NB4 (cell line): ENCODE measurements around the gene NRG3.

Experiments used
- CTCF ChIP-seq: IDR thresholded peaks from one replicate; pipeline ENCODE4 v1.5.1; 2012; ENCODE audit warnings: low read depth, low read length
- MAX ChIP-seq: IDR thresholded peaks from 2 replicates; pipeline ENCODE4 v1.6.1; 2011; ENCODE audit warnings: low read depth, low read length
- MYC ChIP-seq: IDR thresholded peaks from 2 replicates; pipeline ENCODE4 v1.6.1; 2011; ENCODE audit warnings: low read depth, low read length
- POLR2A ChIP-seq: IDR thresholded peaks from 2 replicates; pipeline ENCODE4 v1.6.1; 2011; ENCODE audit warnings: mild to moderate bottlenecking; ENCODE audit not compliant: insufficient read length; ENCODE audit errors: extremely low read depth

- TF ChIP-seq CTCF (no peak), POLR2A (no peak), MYC (no peak), MAX (no peak)
Measured at GRCh38 chr10:81967716-81968115, 92.7 kb downstream of the NRG3 start.
